Measurements from ENCODE around the gene VSIG4. TPM values are rescaled to one million over a fixed set of nuclear protein-coding genes. Genes with fewer than 3 reads are reported as not detected.

VSIG4 gene
- total RNA-seq, 1 donor from 2014 or later = 15.1 TPM

DNA sequence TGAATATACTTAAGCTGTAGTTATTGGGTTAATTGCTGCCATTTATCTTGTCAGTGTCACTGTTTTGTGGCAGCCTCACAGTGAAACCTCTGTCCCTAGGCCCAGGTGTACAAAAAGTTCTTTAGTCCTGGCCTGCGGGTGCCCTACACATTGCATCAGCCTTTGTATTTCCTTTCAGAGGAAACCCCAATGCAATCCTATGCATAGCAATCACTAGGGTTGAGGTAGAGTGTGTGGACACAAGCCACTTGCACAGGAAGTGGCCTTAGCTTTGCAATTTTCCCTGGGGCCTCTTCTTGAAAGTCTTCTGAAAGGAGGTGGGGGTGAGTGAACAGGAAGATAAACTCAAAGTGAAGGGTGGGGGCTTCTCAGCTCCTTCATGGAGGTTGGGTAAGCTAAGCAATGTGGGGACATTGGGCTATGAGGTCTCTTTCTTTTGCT is 27.8 kb downstream of the VSIG4 start:
- FAIRE-seq (no peak), DNase-seq (ENCODE audit: low spot score in 2 of 2) (no peak)

DNA sequence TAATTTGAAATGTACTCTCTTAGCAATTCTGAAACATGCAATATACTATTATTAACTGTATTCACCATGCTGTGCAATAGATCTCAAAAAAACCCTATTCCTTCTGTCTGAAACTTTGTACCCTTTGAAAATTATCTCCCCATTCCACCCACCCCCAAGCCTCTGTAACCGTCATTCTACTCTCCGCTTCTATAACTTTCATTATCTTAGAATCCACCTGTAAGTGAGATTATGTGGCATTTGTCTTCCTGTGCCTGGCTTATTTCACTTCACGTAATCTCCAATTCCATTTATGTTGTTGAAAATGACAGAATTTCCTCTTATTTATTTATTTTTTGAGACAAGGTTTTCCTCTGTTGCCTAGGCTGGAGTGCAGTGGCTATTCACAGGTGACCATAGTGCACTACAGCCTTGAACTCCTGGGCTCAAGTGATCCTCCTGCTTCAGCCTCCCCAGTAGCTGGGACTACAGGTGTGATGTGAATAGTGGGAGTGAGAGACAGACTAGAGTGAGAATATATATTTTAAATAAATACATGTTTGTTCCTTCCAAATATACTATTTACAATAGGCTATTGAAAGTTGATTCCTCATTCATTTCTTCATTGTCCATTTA is 30.5 kb downstream of the VSIG4 start:
- DNase-seq (ENCODE audit: low spot score in 2 of 2) = no peak
- no peak for FAIRE-seq

DNA sequence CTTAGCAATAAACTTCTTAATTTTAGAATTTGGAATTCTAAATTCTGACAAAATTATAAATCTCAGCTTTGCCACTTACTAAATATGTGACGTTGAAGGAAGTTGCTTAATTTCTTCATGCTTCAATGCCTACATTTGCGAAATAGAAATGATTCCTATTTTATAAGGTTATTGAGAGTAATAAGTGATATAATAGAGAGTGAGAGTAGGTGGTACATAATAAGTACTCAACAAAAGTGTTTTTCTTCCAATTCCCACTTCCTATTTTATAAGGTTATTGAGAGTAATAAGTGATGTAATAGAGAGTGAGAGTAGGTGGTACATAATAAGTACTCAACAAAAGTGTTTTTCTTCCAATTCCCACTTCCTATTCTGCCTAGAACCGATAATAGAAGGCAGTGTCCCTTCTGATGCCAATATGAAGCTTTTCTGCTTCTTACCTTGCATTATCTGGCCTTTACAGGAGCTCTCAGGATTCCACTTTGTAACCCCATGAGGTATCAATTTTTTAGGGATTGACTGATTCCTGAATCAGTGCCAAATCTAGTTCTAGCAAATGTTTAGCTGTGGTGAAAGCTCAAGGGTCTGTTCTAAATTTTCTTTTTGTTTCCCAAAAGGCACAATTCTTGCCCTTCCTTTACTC is 31.4 kb downstream of the VSIG4 start:
- FAIRE-seq (no peak), DNase-seq (ENCODE audit: low spot score in 2 of 2) (no peak)

DNA sequence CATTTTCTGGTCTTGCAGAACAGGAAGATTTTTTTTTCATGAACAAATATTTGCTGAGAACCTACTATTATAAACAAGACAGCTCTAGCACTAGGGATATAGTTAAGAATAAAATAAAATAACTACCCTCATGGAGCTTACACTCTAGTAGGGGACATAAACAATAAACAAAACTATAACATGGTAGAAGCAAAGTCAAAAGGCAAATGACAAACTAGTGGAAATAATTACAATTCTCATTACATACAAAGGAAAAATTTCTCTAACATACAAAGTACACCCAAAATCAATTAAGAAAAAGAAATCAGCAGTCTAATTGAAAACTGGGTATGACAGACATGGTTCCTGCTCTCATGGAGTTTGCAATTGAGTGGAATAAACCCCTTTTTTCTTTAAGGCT is 32.0 kb downstream of the VSIG4 start:
- FAIRE-seq (no peak), DNase-seq (ENCODE audit: low spot score in 2 of 2) (no peak)

DNA sequence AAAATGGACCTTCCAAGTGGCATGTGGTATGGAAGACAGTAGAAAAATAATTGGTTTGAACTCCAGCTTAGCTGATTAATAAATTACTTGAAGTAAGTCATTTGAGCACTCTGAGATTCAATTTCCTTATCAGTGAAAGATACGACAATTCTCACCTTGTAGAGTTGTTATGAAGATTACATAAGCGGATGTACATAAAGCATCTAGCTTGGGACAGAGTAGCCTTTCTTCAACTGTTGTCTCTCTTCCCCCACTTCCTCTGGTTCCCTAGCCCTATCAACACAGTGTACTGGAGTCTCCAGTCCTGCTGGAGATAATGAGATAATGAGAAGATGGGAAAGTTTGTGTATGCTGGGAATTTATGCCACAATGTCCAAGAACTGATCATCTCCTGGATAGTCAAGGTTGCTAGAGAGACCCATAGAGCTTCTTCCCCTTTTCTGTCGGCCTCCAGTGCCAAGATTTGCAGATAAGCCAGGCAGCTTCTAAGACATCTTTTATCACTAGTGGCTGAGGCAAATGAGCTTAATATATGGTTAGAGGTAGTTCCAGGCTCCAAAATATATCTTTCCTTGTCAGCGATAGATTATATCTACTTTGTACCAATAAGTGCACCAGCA is 33.9 kb downstream of the VSIG4 start:
- FAIRE-seq = no peak

DNA sequence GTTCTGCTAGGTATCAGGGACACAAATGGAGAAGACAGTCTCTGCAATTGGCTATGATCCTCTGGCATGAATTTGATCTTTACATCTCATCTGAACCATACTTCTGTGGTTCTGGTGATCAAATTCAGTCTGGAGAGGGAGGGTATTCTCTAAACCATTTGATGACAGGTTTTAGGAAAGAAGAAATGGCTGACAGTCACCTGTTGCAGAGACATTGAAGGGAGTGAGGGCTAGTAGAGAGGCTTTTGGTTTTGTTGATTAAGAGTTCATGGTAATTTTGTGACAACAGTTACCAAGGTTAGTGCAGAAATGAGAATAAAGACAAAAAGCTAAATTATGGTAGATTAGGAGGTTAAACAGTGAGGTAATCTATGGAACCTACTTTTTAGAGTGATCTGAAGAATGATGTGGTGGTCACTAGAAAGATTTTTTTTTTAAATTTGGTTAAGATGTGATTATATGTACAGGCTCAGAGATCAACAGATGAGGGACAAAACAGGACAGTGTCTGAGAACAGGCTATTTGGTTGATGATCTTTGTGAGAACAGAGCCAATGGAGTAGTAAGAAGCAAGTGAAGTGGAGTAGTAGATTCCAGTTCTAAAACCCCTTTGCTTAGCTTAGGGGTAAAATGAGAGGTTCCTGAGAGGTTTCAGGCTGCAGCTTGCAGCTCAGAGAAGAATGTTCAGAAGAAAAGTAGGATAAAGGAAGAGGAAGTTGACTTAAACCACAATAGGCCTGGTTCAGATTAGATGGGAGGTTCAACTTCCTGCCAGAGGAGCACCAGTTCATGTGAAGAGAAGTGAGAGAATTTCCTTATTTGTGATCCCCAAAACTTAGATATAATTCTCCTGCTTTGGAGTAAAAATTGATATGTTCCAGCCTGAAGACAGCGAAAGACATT is 34.7 kb downstream of the VSIG4 start:
- DNase-seq (ENCODE audit: low spot score in 2 of 2) = no peak
- no peak for FAIRE-seq

More for the DNA sequence above, 33.9 kb downstream of the VSIG4 start:
- DNase-seq (ENCODE audit: low spot score in 2 of 2) = no peak

DNA sequence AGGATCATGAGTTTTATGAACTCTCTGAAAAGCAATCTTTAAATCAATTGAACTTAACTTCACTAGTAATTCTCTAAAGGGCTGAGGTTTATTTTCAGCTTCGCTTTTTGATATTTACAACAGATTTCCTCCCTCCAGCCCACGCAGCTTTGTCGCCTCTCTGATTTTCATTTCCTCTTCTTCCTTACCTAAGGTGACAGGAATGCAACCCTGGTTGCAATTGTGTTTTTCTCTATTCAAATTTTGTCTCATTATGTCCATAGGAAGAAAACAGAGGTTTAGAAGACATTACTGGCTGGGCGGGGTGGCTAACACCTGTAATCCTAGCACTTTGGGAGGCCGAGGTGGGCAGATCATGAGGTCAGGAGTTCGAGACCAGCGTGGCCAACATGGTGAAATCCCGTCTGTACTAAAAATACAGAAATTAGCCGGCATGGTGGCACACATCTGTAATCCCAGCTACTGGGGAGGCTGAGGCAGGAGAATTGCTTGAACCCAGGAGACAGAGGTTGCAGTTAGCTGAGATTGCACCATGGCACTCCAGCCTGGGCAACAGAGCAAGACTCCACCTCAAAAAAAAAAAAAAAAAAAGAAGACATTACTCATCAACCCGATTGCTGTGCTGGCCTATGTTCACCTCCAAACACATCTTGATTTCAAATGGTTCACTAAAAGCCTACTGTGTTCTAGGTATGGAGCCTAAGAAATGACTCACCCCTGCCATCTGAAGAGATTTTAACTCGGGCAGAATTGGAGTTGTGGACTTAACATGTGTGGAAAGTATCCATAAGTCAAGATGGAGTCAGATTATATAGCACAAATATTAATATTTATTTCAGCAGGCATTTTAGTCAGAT is 36.8 kb downstream of the VSIG4 start:
- FAIRE-seq (no peak), DNase-seq (ENCODE audit: low spot score in 2 of 2) (no peak)

DNA sequence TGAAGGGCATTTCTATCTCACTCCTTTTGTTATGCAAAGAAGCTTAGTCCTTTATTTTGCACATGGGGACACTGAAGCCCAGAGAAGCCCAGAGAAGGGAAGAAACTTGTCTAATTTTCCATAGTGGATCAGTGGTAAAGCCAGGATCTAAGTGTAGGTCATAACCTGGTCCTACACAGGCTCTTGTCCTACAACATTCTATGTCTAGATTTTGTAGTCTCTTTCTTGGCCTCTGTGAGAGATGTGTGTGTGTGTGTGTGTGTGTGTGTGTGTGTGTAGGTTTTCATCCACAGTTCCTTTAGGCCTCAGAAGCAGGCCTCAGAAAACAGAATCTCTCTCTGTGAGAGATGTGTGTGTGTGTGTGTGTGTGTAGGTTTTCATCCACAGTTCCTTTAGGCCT is 38.3 kb downstream of the VSIG4 start:
- no peak for FAIRE-seq
- DNase-seq (ENCODE audit: low spot score in 2 of 2) = no peak

DNA sequence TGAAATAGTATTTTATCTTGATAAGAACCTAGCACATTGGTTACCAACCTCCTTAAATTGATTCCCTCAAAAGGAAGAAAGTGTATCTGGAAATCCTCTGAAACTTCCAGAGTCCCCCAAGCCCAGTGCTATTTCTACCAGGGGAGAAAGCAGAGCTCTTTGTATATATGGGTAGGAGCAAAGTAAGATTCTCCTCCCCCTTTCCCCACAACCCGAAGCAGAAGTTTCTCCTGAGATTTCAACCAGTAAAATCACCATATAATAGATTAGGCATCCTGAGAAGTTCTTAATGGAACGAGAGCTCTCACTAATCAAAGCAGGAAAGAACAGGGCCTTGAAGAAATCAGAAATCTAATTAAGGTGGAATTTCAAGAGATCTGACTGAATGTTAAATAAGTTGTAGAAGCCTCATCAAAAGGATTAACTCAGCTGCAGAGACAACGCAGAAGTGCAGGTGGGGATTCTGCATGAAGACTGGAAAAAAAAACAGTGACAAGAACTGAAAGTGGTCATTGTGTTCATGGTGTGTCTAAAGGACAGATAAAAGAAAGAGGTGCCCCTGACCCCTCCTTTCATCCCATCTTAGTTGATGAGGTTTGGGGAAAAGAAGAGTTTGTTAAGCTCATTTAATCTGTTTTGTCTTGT is 39.1 kb downstream of the VSIG4 start:
- DNase-seq (ENCODE audit: low spot score in 2 of 2) = no peak
- no peak for FAIRE-seq

DNA sequence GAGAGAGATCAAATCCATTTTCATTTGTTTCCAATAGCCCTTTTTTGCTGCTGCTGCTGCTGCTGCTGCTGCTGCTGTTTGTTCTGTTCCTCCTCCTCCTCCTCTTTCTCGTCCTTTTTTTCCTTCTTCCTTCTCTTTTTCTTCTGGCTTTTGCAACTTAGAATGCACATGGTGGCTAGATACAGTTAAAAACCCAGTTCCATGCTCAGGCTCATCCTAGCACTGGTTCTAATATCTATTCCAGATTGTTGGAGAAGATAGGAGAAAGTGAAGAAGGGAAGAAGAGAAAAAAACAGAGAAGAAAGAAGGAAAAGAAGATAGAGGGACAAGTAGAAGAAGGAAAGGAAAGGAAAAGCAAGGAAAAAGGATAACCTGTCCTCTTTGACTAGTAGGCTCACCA is 39.7 kb downstream of the VSIG4 start:
- DNase-seq (ENCODE audit: low spot score in 2 of 2) (no peak), FAIRE-seq (no peak)

DNA sequence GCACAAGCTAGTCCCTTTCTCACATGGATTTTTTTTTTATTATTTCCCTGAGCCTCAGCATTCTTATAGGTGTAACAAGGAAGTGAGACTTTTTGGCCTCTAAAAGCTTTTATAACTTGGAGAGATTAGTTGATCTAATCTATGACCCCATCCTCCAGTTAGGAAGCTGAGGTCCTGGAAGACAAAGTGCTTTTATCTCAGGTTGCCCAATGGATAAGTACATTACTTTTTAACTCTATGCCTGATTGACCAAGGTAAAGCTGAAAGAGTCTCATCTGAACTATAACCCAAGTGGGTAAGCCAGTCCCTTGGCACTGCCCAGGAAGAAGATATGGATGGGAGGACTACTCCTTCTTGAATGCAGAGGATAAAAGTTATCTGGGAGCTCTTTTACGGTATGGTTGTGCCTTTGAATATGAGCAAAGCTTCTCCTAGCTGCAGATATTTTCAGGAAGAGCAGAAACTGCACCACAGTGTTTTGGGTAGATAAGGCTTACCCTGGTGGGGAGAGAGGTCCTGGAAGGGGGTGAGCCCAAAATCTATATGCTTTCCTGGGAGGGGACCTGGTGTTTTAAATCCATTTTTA is 40.2 kb downstream of the VSIG4 start:
- FAIRE-seq = no peak
- DNase-seq (ENCODE audit: low spot score in 2 of 2) = no peak

DNA sequence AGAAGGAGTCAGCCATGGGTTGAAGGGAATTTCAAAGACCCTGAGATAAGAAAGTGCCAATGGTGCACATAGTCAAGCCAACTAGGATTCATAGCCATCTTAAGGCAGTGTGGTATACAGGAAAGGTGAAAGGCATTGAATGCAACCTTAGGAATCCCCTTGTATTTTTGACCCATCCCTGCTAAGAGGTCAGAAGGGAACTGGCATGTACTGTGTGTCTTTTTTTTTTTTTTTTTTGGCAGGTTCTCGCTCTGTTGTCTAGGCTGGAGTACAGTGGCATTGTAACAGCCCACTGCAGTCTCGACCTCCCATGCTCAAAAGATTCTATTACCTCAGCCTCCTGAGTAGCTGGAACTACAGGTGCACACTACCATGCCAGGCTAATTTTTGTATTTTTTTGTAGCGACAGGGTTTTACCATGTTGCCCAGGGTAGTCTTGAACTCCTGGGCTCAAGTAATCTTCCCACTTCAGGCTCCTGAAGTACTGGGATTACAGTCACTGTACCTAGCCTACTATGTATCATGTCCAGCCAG is 40.8 kb downstream of the VSIG4 start:
- DNase-seq (ENCODE audit: low spot score in 2 of 2) (no peak), FAIRE-seq (no peak)

DNA sequence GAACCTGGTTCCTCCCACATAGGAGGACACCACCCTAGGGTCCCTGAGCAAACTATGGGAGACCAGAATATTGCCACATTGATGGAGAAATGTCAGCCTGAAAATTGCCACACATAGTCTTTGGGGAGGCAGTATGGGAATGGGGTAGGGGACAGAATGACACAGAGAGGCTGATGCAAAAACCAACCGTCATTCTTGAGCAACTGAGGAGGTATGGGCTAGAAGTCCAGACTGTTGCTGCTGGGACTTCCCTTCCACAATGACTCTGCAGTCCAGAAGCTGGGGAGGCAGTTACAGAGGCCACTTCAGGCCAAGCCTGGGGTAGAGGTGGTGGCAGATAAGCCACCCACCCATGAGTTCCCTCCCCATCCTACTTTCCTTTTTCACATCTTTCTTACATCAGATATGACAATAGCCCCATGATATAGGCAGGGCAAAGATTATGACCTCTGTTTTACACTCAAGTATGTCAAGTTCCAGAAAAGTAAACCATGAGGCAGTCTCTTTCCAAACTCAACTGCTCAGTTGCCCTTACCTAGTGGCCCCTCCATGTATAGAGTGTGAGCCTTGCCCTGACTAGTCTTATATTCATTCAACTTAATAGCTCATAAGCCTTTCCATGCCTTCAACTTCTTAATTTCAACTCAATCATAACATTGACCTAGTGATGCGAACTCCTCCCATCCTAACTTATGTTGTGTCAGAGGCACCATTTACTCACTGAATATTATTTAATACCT is 41.7 kb downstream of the VSIG4 start:
- no peak for FAIRE-seq

DNA sequence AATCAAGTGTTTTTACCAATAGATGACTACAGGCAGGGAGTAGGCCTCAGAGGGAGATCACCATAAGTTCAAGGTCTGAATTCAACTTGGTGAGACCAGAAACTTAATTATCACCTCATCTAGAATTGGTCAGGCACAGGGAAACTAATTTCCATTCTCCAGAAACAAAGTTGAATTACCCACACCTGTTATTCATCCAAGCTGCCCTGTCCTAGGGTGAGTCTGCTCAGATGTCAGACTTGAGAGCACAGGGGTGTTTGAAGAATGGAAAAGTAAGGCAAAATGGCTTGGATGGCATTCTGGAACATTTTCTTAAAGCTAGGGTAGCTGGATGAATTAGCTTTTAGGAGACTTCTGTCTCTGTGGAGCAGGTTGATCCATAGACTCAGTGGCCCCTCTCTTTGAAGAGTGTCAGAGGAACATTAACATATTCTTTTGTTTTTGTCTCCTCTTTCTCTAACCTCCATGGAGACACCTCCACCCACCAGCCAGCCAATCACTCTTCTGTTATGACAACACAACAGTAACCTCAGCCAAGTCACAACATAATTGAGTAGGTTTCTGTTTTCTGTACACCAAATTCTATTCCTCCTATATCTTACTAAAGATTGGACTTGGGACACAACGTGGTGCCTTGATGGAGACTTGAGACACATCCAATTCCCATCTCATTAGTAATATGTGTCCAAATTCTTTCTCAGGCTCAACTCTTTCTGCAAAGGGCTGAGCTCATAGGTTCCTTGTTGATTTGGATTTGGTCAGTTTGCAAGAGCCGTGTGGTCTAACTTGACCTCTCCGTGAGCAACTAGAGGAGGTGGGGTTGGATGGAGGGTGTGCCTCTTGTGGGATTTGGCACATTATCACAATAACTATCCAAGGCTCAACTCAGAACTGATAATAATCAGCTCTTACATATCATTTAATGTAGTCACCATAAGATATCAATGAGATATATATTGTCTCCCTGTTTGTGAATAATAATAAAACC is 45.1 kb downstream of the VSIG4 start:
- DNase-seq (ENCODE audit: low spot score in 2 of 2) (no peak), FAIRE-seq (no peak)

More for the DNA sequence above, 41.7 kb downstream of the VSIG4 start:
- no peak for DNase-seq (ENCODE audit: low spot score in 2 of 2)

DNA sequence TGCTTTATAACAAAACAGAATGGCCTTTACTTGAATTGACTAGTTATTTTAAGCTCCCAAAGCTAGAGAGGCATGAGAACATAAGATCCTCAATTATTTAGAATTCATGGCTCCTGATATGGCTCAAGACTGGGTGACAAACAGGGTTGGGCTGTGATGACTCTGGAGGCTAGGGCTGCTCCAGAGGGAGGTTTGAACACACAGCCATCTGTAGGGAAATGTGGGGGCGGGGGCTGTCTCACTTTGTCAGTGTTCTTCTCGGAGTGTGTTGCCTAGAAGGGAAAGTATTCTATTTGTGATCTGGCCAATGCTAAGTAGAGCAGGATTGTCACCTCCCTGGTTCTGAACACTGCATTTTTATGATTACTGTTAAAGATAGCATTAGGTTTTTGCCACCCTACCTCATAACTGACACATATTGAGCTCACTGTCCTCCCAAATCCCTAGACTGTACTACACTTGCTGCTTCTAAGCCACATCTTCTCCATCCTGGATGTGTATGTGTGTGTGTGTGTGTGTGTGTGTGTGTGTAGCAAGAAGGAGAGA is 45.9 kb downstream of the VSIG4 start:
- DNase-seq (ENCODE audit: low spot score in 2 of 2) (no peak), FAIRE-seq (no peak)

DNA sequence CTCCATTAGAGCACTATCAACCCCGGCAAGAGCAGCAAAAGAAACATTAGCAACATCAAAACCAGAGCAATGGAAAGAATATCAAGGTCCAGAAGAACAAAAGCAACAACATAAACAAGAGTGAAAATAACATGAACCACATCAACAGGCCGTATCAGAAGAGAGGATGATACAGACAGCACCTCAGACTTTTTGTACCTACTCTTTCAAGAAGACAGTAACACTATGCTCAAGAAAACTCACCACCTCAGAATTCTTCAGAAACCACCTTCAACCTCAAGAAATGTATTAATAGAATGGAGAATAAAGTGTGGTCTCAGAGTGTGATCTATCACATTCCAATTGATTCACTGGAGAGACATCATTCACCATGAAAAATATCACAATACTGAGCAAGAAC is 46.5 kb downstream of the VSIG4 start:
- DNase-seq (ENCODE audit: low spot score in 2 of 2) = no peak
- FAIRE-seq = no peak

DNA sequence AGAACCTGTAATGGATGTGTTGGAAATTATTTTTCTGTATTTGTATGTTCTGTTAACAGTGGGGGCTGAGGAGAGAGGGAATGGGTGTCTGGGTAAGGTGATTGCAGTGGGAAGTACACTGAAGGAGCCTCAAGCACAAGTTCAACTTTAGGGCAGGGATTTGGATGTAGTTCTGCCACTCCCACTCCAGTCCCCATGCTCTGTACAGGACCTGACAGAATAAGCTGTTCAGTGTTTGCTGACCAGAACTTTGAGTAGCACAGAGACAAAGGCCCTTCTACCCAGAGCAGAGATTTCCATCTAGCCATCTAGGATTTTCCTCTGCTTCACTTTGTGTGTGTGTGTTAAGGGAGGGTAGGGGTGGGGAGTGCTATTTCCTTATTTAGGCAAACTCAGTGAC is 49.2 kb downstream of the VSIG4 start:
- no peak for DNase-seq (ENCODE audit: low spot score in 2 of 2)
- FAIRE-seq = no peak

Data from frontal cortex (tissue), 4 donors.